Brain microvascular endothelial cell (primary cell): Measurements from ENCODE around the gene RAB6B.
"Not testable (repeated sequence)": the region's sequence is repeated elsewhere in the genome, so short reads cannot be mapped to it uniquely, and the experiment has no call there.

Experiments
- DNase-seq: peaks from one replicate; pipeline ENCODE4 v3.0.0-alpha.2; 2020
- H3K27ac ChIP-seq: fragments of 250-450 bp; sonication (Bioruptor Pico); 2 replicates; pipeline ENCODE4 v1.5.1; 2020; ENCODE audit warnings: mild to moderate bottlenecking, moderate library complexity
- H3K27me3 ChIP-seq: fragments of 250-450 bp; sonication (Bioruptor Pico); replicated peaks from 2 replicates; pipeline ENCODE4 v1.5.1; 2020; ENCODE audit warnings: mild to moderate bottlenecking
- H3K36me3 ChIP-seq: fragments of 250-450 bp; sonication (Bioruptor Pico); replicated peaks from 2 replicates; pipeline ENCODE4 v1.5.1; 2020; ENCODE audit warnings: mild to moderate bottlenecking
- H3K4me3 ChIP-seq: 2 replicates; pipeline ENCODE4 v1.5.1; 2011; ENCODE audit warnings: low read depth, mild to moderate bottlenecking, control low read depth, low read length, moderate library complexity
- CTCF ChIP-seq: IDR thresholded peaks from 2 replicates; pipeline ENCODE4 v1.5.1; 2011; ENCODE audit warnings: low read depth, mild to moderate bottlenecking, moderate library complexity, low read length, control low read depth, inconsistent platforms; ENCODE audit errors: missing control alignments
- in situ Hi-C: cut with HindIII; loops from 2 replicates; pipeline ENCODE4 v1.10.0; 2017; ENCODE audit warnings: low sequenced_read_pairs, low pct_ligation_motif_present

RAB6B gene

DNA sequence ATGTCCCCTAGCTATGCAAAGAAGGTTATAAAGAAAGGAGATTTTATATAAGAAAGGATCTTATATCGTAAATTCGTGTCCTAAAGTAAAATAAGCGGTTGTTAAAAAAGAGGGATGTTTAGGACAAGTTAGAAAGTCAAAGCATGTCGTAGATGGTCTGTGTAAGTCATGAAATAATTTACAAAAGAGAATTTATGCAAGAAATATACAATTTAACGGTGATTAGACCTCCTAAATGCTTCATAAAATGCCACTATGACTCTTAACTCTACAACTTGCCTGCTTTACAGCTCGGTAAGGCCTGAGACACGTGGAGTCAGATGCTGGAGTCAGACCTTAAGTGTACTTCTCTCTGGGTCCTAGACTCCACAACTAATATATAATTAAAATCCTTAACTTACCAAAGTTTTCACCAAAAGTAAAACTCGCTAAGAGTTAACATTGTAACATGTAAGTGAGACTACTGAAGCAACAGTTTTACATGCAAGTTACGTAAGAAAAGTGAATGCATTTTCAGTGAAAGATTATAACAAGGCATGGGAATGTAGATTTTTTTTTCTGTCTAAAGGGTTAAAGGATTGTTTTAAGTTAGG is 103.4 kb downstream of the RAB6B start:
- H3K4me3 ChIP-seq, result no peak overlapping the region
- in situ Hi-C loops, result no loop called here
- H3K36me3 ChIP-seq, result no peaks in the 10 kb centered on the region
- no peak overlapping the region for H3K27ac ChIP-seq
- TF ChIP-seq CTCF, result no peak
- DNase-seq, result no peak
- H3K27me3 ChIP-seq, result no peaks in the 10 kb centered on the region

GRCh38 chr3:133788024-133788423 is 107.7 kb downstream of the RAB6B start:
- TF ChIP-seq CTCF, result no peak
- Histone ChIP-seq H3K36me3 (no peaks in the 10 kb centered on the region), H3K4me3 (no peak overlapping the region), H3K27me3 (no peaks in the 10 kb centered on the region), H3K27ac (no peak overlapping the region)
- in situ Hi-C loops, result no loop called here
- no peak for DNase-seq

- no peaks in the 10 kb centered on the region for H3K27me3 ChIP-seq
- H3K4me3 ChIP-seq, result no peak overlapping the region
- no peak overlapping the region for H3K27ac ChIP-seq
- TF ChIP-seq CTCF, result no peak
- in situ Hi-C loops, result no loop called here
- no peaks in the 10 kb centered on the region for H3K36me3 ChIP-seq
- DNase-seq, result no peak
Measured at GRCh38 chr3:133783762-133784161, 111.9 kb downstream of the RAB6B start.

DNA sequence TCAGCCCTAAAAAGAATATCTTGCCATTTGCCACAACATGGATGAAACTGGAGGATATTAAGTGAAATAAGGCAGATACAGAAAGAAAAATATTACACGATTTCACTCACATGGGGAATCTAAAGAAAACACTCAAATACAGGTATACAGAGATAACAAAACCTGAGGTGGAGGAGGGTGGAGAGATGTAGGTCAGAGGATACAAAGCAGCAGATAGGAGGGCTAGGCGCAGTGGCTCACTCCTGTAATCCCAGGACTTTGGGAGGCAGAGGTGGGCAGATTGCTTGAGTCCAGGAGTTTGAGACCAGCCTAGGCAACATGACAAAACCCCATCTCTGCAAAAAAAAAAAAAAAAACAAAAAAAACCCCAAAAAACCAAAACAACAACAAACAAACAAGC is 113.2 kb downstream of the RAB6B start:
- DNase-seq, result no peak
- no peak overlapping the region for H3K27ac ChIP-seq
- in situ Hi-C loops, result no loop called here
- no peak for TF ChIP-seq CTCF
- no peaks in the 10 kb centered on the region for H3K36me3 ChIP-seq
- no peaks in the 10 kb centered on the region for H3K27me3 ChIP-seq
- H3K4me3 ChIP-seq, result no peak overlapping the region

DNA sequence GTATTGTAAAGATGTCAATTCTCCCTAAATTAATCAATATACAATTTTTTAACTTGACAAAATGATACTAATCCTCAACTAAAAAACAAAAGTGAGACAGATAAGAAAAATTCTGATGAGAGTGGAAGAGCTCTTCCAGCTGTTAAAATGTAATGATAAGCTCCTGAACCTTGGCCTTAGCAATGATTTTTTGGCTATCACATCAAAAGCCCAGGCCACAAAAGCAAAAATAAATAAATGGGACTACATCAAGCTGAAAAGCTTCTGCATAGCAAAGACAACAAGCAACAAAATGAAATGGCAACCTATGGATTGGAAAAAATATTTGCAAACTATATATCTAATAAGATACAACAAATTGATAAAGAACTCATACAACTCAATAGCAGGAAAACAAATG is 114.1 kb downstream of the RAB6B start:
- Histone ChIP-seq H3K27ac (no peak overlapping the region), H3K4me3 (no peak overlapping the region), H3K27me3 (no peaks in the 10 kb centered on the region), H3K36me3 (no peaks in the 10 kb centered on the region)
- no peak for DNase-seq
- no peak for TF ChIP-seq CTCF
- in situ Hi-C loops, result no loop called here

DNA sequence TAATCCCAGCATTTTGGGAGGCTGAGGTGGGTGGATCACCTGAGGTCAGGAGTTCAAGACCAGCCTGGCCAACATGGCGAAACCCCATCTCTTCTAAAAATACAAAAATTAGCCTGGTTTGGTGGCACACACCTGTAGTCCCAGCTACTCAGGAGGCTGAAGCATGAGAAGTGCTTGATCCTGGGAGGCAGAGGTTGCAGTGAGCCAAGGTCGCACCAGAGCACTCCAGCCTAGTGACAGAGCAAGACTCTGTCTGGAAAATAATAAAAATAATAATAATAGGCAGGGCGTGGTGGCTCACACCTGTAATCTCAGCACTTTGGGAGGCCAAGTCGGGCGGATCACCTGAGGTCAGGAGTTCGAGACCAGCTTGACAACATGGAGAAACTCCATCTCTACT is 114.9 kb downstream of the RAB6B start:
- DNase-seq, in situ Hi-C loops: not testable (repeated sequence)

More for the DNA sequence above, 114.9 kb downstream of the RAB6B start:
- not testable (repeated sequence) for H3K27ac ChIP-seq, H3K4me3 ChIP-seq, H3K36me3 ChIP-seq, H3K27me3 ChIP-seq
